ENCODE results near the gene UBL4B.
A peak's percentile ranks its signal among the peaks of the same experiment; 100 is the strongest.

UBL4B gene

GRCh38 chr1:110085671-110086070 lies 26.6 kb upstream of the UBL4B start:
- DNase-seq (ENCODE audit: low read depth): no peak

GRCh38 chr1:110086961-110087360 lies 25.3 kb upstream of the UBL4B start:
- no peak for DNase-seq (ENCODE audit: low read depth)

GRCh38 chr1:110087812-110088738 lies 24.2 kb upstream of the UBL4B start:
- DNase-seq (ENCODE audit: low read depth): no peak

- DNase-seq (ENCODE audit: low read depth): no peak
Measured at GRCh38 chr1:110088739-110089316, 23.4 kb upstream of the UBL4B start.

GRCh38 chr1:110089561-110090275 lies 22.5 kb upstream of the UBL4B start:
- DNase-seq (ENCODE audit: low read depth): no peak

GRCh38 chr1:110091381-110091780 lies 20.9 kb upstream of the UBL4B start:
- DNase-seq (ENCODE audit: low read depth): no peak

GRCh38 chr1:110091791-110092190 lies 20.5 kb upstream of the UBL4B start:
- no peak for DNase-seq (ENCODE audit: low read depth)

GRCh38 chr1:110092991-110093390 lies 19.3 kb upstream of the UBL4B start:
- DNase-seq (ENCODE audit: low read depth): no peak

- no peak for DNase-seq (ENCODE audit: low read depth)
Measured at GRCh38 chr1:110094931-110095654, 17.1 kb upstream of the UBL4B start.

- no peak for DNase-seq (ENCODE audit: low read depth)
Measured at GRCh38 chr1:110097507-110098221, 14.6 kb upstream of the UBL4B start.

GRCh38 chr1:110098222-110099026 lies 13.8 kb upstream of the UBL4B start:
- no peak for DNase-seq (ENCODE audit: low read depth)

GRCh38 chr1:110100335-110100734 lies 11.9 kb upstream of the UBL4B start:
- DNase-seq (ENCODE audit: low read depth): no peak

GRCh38 chr1:110102081-110102480 lies 10.2 kb upstream of the UBL4B start:
- no peak for DNase-seq (ENCODE audit: low read depth)

GRCh38 chr1:110106013-110106941 lies 6.0 kb upstream of the UBL4B start:
- DNase-seq (ENCODE audit: low read depth): peak; percentile 23

GRCh38 chr1:110107867-110108469 lies 4.3 kb upstream of the UBL4B start:
- no peak for DNase-seq (ENCODE audit: low read depth)

- no peak for DNase-seq (ENCODE audit: low read depth)
Measured at GRCh38 chr1:110111081-110111480, 1.2 kb upstream of the UBL4B start.

GRCh38 chr1:110112656-110113055 lies 413 bp downstream of the UBL4B start:
- DNase-seq (ENCODE audit: low read depth): no peak

- DNase-seq (ENCODE audit: low read depth): no peak
Measured at GRCh38 chr1:110113551-110113950, 1.3 kb downstream of the UBL4B start.

GRCh38 chr1:110114173-110114572 lies 1.9 kb downstream of the UBL4B start:
- DNase-seq (ENCODE audit: low read depth): no peak

All from activated T-helper 1 cell treated with Interleukin-2 at 50 U/mL for 16 hours (primary cell).